Stimulated activated CD4-positive, alpha-beta T cell treated with anti-CD3 and anti-CD28 coated beads, Interleukin-4, amount 100 ng/mL, for 48 hours (primary cell): Measurements from ENCODE around the gene TOR4A.
"Not testable (repeated sequence)": the region's sequence is repeated elsewhere in the genome, so short reads cannot be mapped to it uniquely, and the experiment has no call there.

ENCODE experiments used
- DNase-seq, 2 donors: peaks; one replicate each; pipeline ENCODE4 v3.0.0-alpha.2; 2020; ENCODE audit warnings: low read depth in 2 of 2

Gene TOR4A

GRCh38 chr9:137237759-137238726, 39.5 kb upstream of the TOR4A start:
- DNase-seq = no peak

- DNase-seq = not testable (repeated sequence)
Observed at GRCh38 chr9:137239541-137240200, 37.9 kb upstream of the TOR4A start.

- DNase-seq = peak; percentile 56 to 68
Observed at GRCh38 chr9:137240318-137240840, 37.1 kb upstream of the TOR4A start.

- DNase-seq = peak; percentile 90 to 95
Observed at GRCh38 chr9:137240841-137241489, 36.6 kb upstream of the TOR4A start, which contains the start of gene TUBB4B. TUBB4B (plus strand) TSS chr9:137241287; CDS start chr9:137241361, 74 bp downstream.

- peak; percentile 55 to 63 for DNase-seq
Observed at GRCh38 chr9:137241490-137242268, 35.8 kb upstream of the TOR4A start.

- DNase-seq = no peak
Observed at GRCh38 chr9:137242269-137243203, 35.0 kb upstream of the TOR4A start.

- not testable (repeated sequence) for DNase-seq
Observed at GRCh38 chr9:137243266-137243625, 34.3 kb upstream of the TOR4A start.

GRCh38 chr9:137243626-137244485, 33.7 kb upstream of the TOR4A start:
- no peak for DNase-seq

- no peak for DNase-seq
Observed at GRCh38 chr9:137244486-137245449, 32.8 kb upstream of the TOR4A start.

GRCh38 chr9:137245450-137246421, 31.8 kb upstream of the TOR4A start:
- DNase-seq = no peak

- DNase-seq = no peak
Observed at GRCh38 chr9:137247135-137247915, 30.2 kb upstream of the TOR4A start.

- DNase-seq = no peak
Observed at GRCh38 chr9:137247916-137248175, 29.7 kb upstream of the TOR4A start.

- DNase-seq = no peak
Observed at GRCh38 chr9:137250329-137251193, 27.0 kb upstream of the TOR4A start.

- no peak for DNase-seq
Observed at GRCh38 chr9:137251194-137251461, 26.4 kb upstream of the TOR4A start, which contains the start of gene STPG3. STPG3 (plus strand) TSS chr9:137251286; CDS start chr9:137251287, 1 bp downstream.

- no peak for DNase-seq
Observed at GRCh38 chr9:137251490-137252268, 25.8 kb upstream of the TOR4A start.
